HepG2 (cell line): ENCODE data around the gene YWHAB. TPM values are rescaled to one million over a fixed set of nuclear protein-coding genes. Genes with fewer than 3 reads are reported as not detected.

Source experiments
- ATAC-seq: fragments of 200-7000 bp; cut with Tn5 transposase; 3 replicates; pipeline ENCODE4 v1.9.1; 2020; ENCODE audit warnings: mild to moderate bottlenecking, moderate library complexity
- BruUV-seq: library from RNA; stranded (reverse); fragments of 400-500 nt; replicated peaks from 2 replicates; lab custom pipeline; 2021; lab: Mats Ljungman, UMichigan
- CTCF ChIA-PET: fragments of 300-600 bp; formaldehyde crosslinking; extraction: SDS; loops from one replicate; lab custom pipeline; 2021; ENCODE audit warnings: low total read pairs, inconsistent platforms, low intra/inter-chr PET ratio; lab: Yijun Ruan, JAX
- POLR2A ChIA-PET: fragments of 350-600 bp; sonication (Branson Sonifier 250); formaldehyde crosslinking; loops from one replicate; lab custom pipeline; 2020; ENCODE audit warnings: antibody characterized with exemption, inconsistent platforms; lab: Yijun Ruan, JAX
- DNase-seq: peaks from one replicate; pipeline ENCODE4 v3.0.0-alpha.2; 2015; ENCODE audit warnings: low spot score
- FAIRE-seq: peaks from 3 replicates; lab custom pipeline; 2011; peaks lifted over from hg19 to GRCh38; lab: Jason Lieb, UNC
- H2AFZ ChIP-seq: one replicate; pipeline ENCODE4 v1.6.1; 2011; ENCODE audit warnings: low read length, inconsistent platforms
- H3K27ac ChIP-seq: fragments of 300-600 bp; 3 replicates; pipeline ENCODE4 v1.8.0; 2011; ENCODE audit warnings: mixed run types, mild to moderate bottlenecking, mixed read lengths, low read length, inconsistent platforms; ENCODE audit not compliant: insufficient read depth; ENCODE audit errors: extremely low read length
- H3K27me3 ChIP-seq, 2 experiments: fragments of 200-600 bp in 1 of 2; 2 replicates in 1 of 2; 3 replicates in 1 of 2; pipeline versions ENCODE4 v1.6.0 to v1.8.0; 2011; ENCODE audit warnings: low read length in 2 of 2, mild to moderate bottlenecking in 2 of 2, moderate library complexity in 2 of 2, inconsistent platforms in 1 of 2; ENCODE audit not compliant: insufficient read depth in 2 of 2, control insufficient read depth in 1 of 2
- H3K36me3 ChIP-seq, 2 experiments: fragments of 200-600 bp in 1 of 2; replicated peaks in 1 of 2; 2 replicates in 1 of 2; 3 replicates in 1 of 2; pipeline versions ENCODE4 v1.5.1 to v1.8.0; 2011; ENCODE audit warnings: low read length in 2 of 2, inconsistent platforms in 1 of 2; ENCODE audit not compliant: insufficient read depth in 2 of 2, control insufficient read depth in 1 of 2
- H3K4me1 ChIP-seq: 2 replicates; pipeline ENCODE4 v1.5.1; 2012; ENCODE audit warnings: low read length, inconsistent platforms; ENCODE audit not compliant: insufficient read depth
- H3K4me2 ChIP-seq: 2 replicates; pipeline ENCODE4 v1.6.0; 2011; ENCODE audit warnings: low read depth, low read length, inconsistent platforms
- H3K4me3 ChIP-seq, 3 experiments: fragments of 200-600 bp in 1 of 3; sonication (generic), shearing (Covaris generic) in 1 of 3; replicated peaks in 1 of 3; 2 replicates each; pipeline ENCODE4 v1.5.1; 2011 to 2016; ENCODE audit warnings: low read length in 3 of 3, inconsistent platforms in 2 of 3, low read depth in 2 of 3, mild to moderate bottlenecking in 2 of 3, control low read depth in 1 of 3, mixed read lengths in 1 of 3; ENCODE audit not compliant: insufficient read depth in 1 of 3
- H3K79me2 ChIP-seq: one replicate; pipeline ENCODE4 v1.6.1; 2011; ENCODE audit warnings: low read length, inconsistent platforms; ENCODE audit not compliant: insufficient read depth
- H3K9ac ChIP-seq: 2 replicates; pipeline ENCODE4 v1.6.0; 2011; ENCODE audit warnings: mild to moderate bottlenecking, low read depth, low read length, inconsistent platforms; ENCODE audit not compliant: insufficient read depth
- H3K9me3 ChIP-seq: 2 replicates; pipeline ENCODE4 v1.5.1; 2012; ENCODE audit warnings: mild to moderate bottlenecking, low read length
- H4K20me1 ChIP-seq: 2 replicates; pipeline ENCODE4 v1.6.0; 2011; ENCODE audit warnings: inconsistent platforms, mild to moderate bottlenecking, low read length, moderate library complexity; ENCODE audit not compliant: insufficient read depth
- GPN1 ChIP-seq: sonication (generic); formaldehyde crosslinking; IDR thresholded peaks from 2 replicates; pipeline ENCODE4 v1.5.1; 2020; ENCODE audit warnings: missing genetic modification reagents, borderline replicate concordance
- POLR2G ChIP-seq: fragments of 200-400 bp; formaldehyde crosslinking; IDR thresholded peaks from 2 replicates; pipeline ENCODE4 v1.6.1; 2018; ENCODE audit warnings: mild to moderate bottlenecking, low read depth, low read length, moderate library complexity
- ZNF251 ChIP-seq: sonication (generic); formaldehyde crosslinking; IDR thresholded peaks from 2 replicates; pipeline ENCODE4 v1.9.0; 2021; ENCODE audit warnings: mild to moderate bottlenecking, missing genetic modification reagents
- ZNF256 ChIP-seq: sonication (generic); formaldehyde crosslinking; conservative IDR thresholded peaks from 2 replicates; pipeline ENCODE4 v1.4.0; 2020; ENCODE audit warnings: missing genetic modification reagents
- WGBS: methylation state at CpG from one replicate; pipeline ENCODE4 v1.1.6; 2017; ENCODE audit warnings: low lambda C conversion rate; 5-methylcytosine and 5-hydroxymethylcytosine counted together
- in situ Hi-C: cut with HindIII; loops from 2 replicates; pipeline ENCODE4 v1.10.0; 2017; ENCODE audit warnings: low pct_unique_long_range_greater_than_20kb; ENCODE audit not compliant: extremely low pct_ligation_motif_present
- intact Hi-C: fragments of 100-400 bp; cut with micrococcal nuclease; formaldehyde crosslinking; loops from one replicate; pipeline ENCODE4 v1.10.0; 2022; ENCODE audit not compliant: unreplicated experiment
- polyA plus RNA-seq, 8 experiments: library from polyadenylated mRNA; depleted of rRNA in 3 of 8; stranded (reverse) in 7 of 8; unstranded in 1 of 8; fragments of >200 nt; fragmentation: Illumina TruSeq in 4 of 8; extraction: Trizol in 4 of 8; gene quantifications; 2 replicates each; pipeline versions ENCODE4 v1.2.1 to v1.2.3, GENCODE V29; 2011 to 2016; ENCODE audit warnings: low read depth in 4 of 8, missing spikeins in 1 of 8, mixed read lengths in 1 of 8; ENCODE audit not compliant: insufficient read depth in 1 of 8
- total RNA-seq, 5 experiments: library from RNA; depleted of rRNA; stranded (reverse); fragments of >200 nt; fragmentation: Illumina TruSeq; extraction: Trizol; gene quantifications; 2 replicates each; pipeline ENCODE4 v1.2.3, GENCODE V29; 2016; ENCODE audit warnings: low read depth in 1 of 5
- TF ChIP-seq, protein P1 (sequence below): sonication (generic); formaldehyde crosslinking; IDR thresholded peaks from 2 replicates; pipeline ENCODE4 v1.4.0; 2020; ENCODE audit warnings: missing genetic modification reagents
- TF ChIP-seq, protein P2 (sequence below): sonication (generic); formaldehyde crosslinking; IDR thresholded peaks from 2 replicates; pipeline ENCODE4 v1.8.1; 2023; ENCODE audit warnings: missing genetic modification reagents, mild to moderate bottlenecking, borderline replicate concordance
- TF ChIP-seq, protein P3 (sequence below): sonication (generic); formaldehyde crosslinking; IDR thresholded peaks from 2 replicates; pipeline ENCODE4 v1.4.0; 2020; ENCODE audit warnings: missing genetic modification reagents, borderline replicate concordance

YWHAB gene
- total and polyA plus RNA-seq, 2 of the 13 experiments (the other 11 are each of a cell fraction or from before 2014, with no cell fraction given), result 77.2 to 121 TPM

DNA sequence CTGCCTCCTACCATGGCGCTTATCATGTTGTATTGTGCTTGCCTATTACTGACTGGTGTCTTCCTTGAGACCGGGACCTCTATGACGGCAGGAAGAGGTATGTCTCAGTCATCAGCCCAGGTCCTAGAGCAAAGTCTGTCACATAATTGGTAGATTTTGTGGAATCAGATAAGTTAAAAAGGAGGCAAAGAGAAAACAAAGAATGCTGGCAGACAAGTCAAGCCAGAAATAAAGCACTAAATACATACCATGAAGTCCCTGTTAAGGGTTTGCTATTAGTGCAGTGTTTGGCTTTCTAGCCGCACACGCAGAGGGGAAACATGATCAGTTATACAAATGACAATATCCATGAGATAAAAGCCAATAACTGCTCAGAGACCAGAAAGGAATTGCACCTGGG lies 68.7 kb downstream of the YWHAB start (continued):
- no peak for TF ChIP-seq ZNF251
- TF ChIP-seq, protein P1, sequence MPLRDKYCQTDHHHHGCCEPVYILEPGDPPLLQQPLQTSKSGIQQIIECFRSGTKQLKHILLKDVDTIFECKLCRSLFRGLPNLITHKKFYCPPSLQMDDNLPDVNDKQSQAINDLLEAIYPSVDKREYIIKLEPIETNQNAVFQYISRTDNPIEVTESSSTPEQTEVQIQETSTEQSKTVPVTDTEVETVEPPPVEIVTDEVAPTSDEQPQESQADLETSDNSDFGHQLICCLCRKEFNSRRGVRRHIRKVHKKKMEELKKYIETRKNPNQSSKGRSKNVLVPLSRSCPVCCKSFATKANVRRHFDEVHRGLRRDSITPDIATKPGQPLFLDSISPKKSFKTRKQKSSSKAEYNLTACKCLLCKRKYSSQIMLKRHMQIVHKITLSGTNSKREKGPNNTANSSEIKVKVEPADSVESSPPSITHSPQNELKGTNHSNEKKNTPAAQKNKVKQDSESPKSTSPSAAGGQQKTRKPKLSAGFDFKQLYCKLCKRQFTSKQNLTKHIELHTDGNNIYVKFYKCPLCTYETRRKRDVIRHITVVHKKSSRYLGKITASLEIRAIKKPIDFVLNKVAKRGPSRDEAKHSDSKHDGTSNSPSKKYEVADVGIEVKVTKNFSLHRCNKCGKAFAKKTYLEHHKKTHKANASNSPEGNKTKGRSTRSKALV (CRISPR knock-in tag), result no peak
- TF ChIP-seq, all 625 proteins: peak for 0

DNA sequence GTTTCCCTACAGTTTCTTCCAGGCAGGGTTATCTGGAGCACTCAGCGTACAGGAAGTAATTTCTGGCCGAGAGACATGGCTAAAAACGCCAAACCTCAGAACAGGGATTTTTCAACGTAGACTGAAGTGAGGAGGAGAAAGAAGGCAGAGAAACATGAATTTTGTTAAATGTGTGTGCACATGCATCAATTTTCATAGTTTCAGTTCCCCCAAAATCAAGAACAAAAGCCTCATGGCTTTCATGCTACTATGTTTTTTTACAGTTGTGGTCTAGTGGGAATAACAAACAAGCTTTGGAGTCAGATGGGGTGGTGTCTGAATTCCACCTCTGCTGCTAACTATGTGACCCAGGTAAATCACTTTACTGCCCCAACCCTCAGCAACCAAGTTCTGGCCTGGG lies 69.8 kb downstream of the YWHAB start:
- ChIA-PET POLR2A (no interaction called here), CTCF (no interaction called here)
- in situ Hi-C loops (no loop called here), intact Hi-C loops (no loop called here)
- Histone ChIP-seq H3K9me3 (no peaks in the 10 kb centered on the region), H3K4me2 (no peak overlapping the region), H3K27ac (no peak overlapping the region), H3K79me2 (peaks cover 27% of the 10 kb centered on the region), H4K20me1 (no peaks in the 10 kb centered on the region; the same call in 1 of the 2 replicates), H3K36me3 (peaks cover 49 to 68% of the 10 kb centered on the region in 2 experiments), H3K4me3 (no peak overlapping the region), H2AFZ (no peak overlapping the region), H3K4me1 (peaks cover 27% of the 10 kb centered on the region), H3K9ac (no peak overlapping the region), H3K27me3 (no peaks in the 10 kb centered on the region)
- ATAC-seq (no peak), DNase-seq (no peak), FAIRE-seq (no peak)
- no TSS peak for BruUV-seq
- TF ChIP-seq GPN1 (CRISPR knock-in tag) (no peak), ZNF256 (CRISPR knock-in tag) (no peak), POLR2G (0 out of 2 replicates have a peak, but pooled peaks have one; percentile 2)
- TF ChIP-seq, protein P2, sequence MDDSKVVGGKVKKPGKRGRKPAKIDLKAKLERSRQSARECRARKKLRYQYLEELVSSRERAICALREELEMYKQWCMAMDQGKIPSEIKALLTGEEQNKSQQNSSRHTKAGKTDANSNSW (CRISPR knock-in tag), result no peak
- TF ChIP-seq, protein P3, sequence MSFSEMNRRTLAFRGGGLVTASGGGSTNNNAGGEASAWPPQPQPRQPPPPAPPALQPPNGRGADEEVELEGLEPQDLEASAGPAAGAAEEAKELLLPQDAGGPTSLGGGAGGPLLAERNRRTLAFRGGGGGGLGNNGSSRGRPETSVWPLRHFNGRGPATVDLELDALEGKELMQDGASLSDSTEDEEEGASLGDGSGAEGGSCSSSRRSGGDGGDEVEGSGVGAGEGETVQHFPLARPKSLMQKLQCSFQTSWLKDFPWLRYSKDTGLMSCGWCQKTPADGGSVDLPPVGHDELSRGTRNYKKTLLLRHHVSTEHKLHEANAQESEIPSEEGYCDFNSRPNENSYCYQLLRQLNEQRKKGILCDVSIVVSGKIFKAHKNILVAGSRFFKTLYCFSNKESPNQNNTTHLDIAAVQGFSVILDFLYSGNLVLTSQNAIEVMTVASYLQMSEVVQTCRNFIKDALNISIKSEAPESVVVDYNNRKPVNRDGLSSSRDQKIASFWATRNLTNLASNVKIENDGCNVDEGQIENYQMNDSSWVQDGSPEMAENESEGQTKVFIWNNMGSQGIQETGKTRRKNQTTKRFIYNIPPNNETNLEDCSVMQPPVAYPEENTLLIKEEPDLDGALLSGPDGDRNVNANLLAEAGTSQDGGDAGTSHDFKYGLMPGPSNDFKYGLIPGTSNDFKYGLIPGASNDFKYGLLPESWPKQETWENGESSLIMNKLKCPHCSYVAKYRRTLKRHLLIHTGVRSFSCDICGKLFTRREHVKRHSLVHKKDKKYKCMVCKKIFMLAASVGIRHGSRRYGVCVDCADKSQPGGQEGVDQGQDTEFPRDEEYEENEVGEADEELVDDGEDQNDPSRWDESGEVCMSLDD, result no peak
- 98% methylated on average over 4 of the region's 4 CpGs for WGBS
